Esophagus squamous epithelium (tissue), 5 donors: ENCODE data around the gene IQSEC1. TPM values are rescaled to one million over a fixed set of nuclear protein-coding genes. Genes with fewer than 3 reads are reported as not detected.

Experiments
- DNase-seq: peaks from one replicate; lab custom pipeline; 2025; lab: John Stamatoyannopoulos, UW
- H3K27ac ChIP-seq, 4 donors: fragments of 200-600 bp; sonication (generic); one replicate each; pipeline ENCODE4 v1.5.1; 2016 to 2019; ENCODE audit warnings: mild to moderate bottlenecking in 1 of 4
- H3K27me3 ChIP-seq, 4 donors: fragments of 200-600 bp; sonication (generic); 1 replicate in 3 of 4; 2 replicates in 1 of 4; pipeline versions ENCODE4 v1.5.1 to v1.6.0; 2017 to 2021; ENCODE audit warnings: antibody characterized with exemption in 1 of 4
- H3K36me3 ChIP-seq, 3 donors: fragments of 200-600 bp; sonication (generic); one replicate each; pipeline ENCODE4 v1.5.1; 2016 to 2019
- H3K4me1 ChIP-seq, 3 donors: fragments of 200-600 bp; sonication (generic); one replicate each; pipeline ENCODE4 v1.5.1; 2017 to 2019
- H3K4me3 ChIP-seq, 4 donors: fragments of 200-600 bp; sonication (generic); 1 replicate in 3 of 4; 2 replicates in 1 of 4; pipeline ENCODE4 v1.5.1; 2016 to 2019; ENCODE audit warnings: mild to moderate bottlenecking in 2 of 4, moderate library complexity in 1 of 4
- H3K9me3 ChIP-seq, 3 donors: fragments of 200-600 bp; sonication (generic); one replicate each; pipeline ENCODE4 v1.5.1; 2016 to 2019
- POLR2A ChIP-seq, 4 donors: fragments of 450-650 bp; IDR thresholded peaks; one replicate each; pipeline ENCODE4 v1.6.1; 2017; ENCODE audit warnings: antibody characterized with exemption in 4 of 4, mild to moderate bottlenecking in 4 of 4, moderate library complexity in 3 of 4
- WGBS, 2 donors: methylation state at CpG; one replicate each; pipeline ENCODE4 v1.1.5; 2018; 5-methylcytosine and 5-hydroxymethylcytosine counted together
- intact Hi-C: fragments of 100-400 bp; cut with DNase I; formaldehyde crosslinking; loops from one replicate; pipeline ENCODE4 v1.15.0; 2022
- total RNA-seq, 4 donors: library from RNA; depleted of rRNA; stranded (reverse); fragments of >200 nt; gene quantifications; one replicate each; pipeline ENCODE4 v1.1.0, GENCODE V29; 2016
- TF ChIP-seq, protein P1 (sequence below), 6 experiments: fragments of 450-650 bp in 4 of 6; fragments of 200-600 bp in 2 of 6; sonication (generic) in 2 of 6; IDR thresholded peaks; one replicate each; pipeline ENCODE4 v1.5.1; 2016 to 2019; ENCODE audit warnings: antibody characterized with exemption in 6 of 6, mild to moderate bottlenecking in 4 of 6, moderate library complexity in 4 of 6
- donor health status: DM: yes; HTN: yes; CAD: no.

IQSEC1 gene
- total RNA-seq, 4 donors from 2014 or later = 7.3 to 27.1 (median 10.7) TPM

DNA sequence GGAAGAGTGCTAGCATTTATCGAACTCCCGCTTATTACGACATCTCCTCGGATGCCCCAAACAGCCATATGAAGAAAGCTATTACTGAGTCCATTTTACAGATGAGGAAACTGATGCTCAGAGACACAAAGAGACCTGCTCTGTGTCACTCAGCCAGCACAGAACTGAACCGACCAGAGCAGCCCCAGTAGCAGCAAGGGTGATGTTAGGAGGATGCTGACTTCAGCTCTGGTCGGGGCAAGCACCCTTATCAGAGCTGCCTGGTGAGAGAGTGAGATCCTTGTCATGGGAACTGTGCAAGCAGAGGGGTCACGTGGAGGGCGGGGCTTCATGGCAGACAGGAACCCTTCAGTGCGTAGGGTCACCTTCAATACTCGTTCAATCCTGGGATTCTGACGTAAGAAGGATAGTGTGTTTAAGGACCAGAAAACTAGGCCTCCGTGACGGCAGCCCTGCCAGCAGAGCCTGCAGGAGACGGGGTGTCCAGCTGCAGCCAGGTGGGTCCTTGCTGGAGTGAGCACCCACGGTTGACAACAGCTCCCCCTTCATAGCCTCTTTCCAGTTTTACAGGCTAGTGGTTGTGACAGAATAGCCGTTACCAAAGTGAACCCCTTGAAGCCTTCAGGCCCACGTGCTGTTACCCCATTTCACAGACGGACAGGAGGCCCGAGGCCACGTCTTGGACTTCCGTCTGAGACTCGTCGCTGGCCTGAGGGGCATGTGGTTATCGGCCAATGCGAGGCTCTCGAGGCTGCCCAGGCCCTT lies 12.0 kb upstream of the IQSEC1 start:
- 86% methylated on average over 17 to 21 of the region's 26 CpGs for WGBS, 2 donors
- Histone ChIP-seq H3K27ac (no peak overlapping the region), H3K4me1 (no peaks in the 10 kb centered on the region), H3K36me3 (no peaks in the 10 kb centered on the region), H3K9me3 (no peaks in the 10 kb centered on the region), H3K4me3 (no peak overlapping the region), H3K27me3 (no peaks in the 10 kb centered on the region)
- TF ChIP-seq, protein P1, sequence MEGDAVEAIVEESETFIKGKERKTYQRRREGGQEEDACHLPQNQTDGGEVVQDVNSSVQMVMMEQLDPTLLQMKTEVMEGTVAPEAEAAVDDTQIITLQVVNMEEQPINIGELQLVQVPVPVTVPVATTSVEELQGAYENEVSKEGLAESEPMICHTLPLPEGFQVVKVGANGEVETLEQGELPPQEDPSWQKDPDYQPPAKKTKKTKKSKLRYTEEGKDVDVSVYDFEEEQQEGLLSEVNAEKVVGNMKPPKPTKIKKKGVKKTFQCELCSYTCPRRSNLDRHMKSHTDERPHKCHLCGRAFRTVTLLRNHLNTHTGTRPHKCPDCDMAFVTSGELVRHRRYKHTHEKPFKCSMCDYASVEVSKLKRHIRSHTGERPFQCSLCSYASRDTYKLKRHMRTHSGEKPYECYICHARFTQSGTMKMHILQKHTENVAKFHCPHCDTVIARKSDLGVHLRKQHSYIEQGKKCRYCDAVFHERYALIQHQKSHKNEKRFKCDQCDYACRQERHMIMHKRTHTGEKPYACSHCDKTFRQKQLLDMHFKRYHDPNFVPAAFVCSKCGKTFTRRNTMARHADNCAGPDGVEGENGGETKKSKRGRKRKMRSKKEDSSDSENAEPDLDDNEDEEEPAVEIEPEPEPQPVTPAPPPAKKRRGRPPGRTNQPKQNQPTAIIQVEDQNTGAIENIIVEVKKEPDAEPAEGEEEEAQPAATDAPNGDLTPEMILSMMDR (IDR thresholded peaks at IDR 0.05) = no peak
- no peak for TF ChIP-seq POLR2A (IDR thresholded peaks at IDR 0.05)
- DNase-seq = no peak
- intact Hi-C loops = no loop called here

DNA sequence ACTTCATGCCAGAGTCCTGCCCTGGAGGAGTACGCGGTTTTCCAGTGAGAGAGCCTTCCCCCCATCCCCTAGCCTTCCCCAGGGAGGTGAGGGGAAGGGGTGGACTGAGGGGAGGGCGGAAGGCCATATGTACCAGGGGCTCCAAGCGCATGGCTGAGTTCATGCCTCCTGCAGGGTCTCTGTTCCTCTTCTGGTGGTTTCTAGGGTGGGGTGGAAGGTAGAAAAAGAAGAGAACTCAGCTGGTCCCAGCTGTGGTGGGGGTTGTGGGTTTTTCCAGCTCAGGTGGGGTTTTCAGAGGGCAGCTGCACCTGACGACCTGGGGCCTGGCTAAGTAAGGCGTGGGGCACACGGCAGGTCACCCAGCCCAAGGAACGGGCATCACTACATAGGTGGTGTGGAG lies 10.7 kb upstream of the IQSEC1 start:
- intact Hi-C loops = no loop called here
- Histone ChIP-seq H3K4me1 (peaks cover 0 to 6% (median 0%) of the 10 kb centered on the region in 3 donors), H3K27me3 (no peaks in the 10 kb centered on the region), H3K4me3 (no peak overlapping the region), H3K27ac (no peak overlapping the region), H3K9me3 (no peaks in the 10 kb centered on the region), H3K36me3 (no peaks in the 10 kb centered on the region)
- TF ChIP-seq POLR2A (IDR thresholded peaks at IDR 0.05) = no peak
- TF ChIP-seq, protein P1 (IDR thresholded peaks at IDR 0.05) = no peak
- 73 to 74% methylated on average over 5 to 7 of the region's 8 CpGs for WGBS, 2 donors
- no peak for DNase-seq

DNA sequence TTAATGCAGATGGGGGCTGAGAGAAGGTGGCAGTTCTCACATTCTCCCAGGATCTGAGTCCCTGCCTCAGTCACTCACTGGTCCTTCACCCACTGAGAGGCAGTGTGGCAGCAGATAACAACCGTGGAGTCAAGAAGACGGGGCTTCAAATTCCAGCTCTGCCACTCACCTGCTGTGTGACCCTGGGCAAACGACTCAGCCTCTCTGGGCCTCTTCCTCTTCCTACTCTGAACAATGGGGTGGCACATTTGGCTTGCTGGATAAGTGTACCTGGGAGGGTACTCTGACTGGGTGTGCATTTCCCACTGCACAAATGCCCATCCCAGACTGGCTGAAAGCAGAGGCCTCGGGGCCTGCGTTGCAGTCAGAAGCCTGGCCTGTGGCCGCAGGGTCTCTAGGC lies 10.0 kb upstream of the IQSEC1 start:
- intact Hi-C loops = no loop called here
- WGBS, 2 donors = 72 to 80% methylated on average over 1 to 3 of the region's 6 CpGs
- no peak for TF ChIP-seq POLR2A (IDR thresholded peaks at IDR 0.05)
- TF ChIP-seq, protein P1 (IDR thresholded peaks at IDR 0.05) = no peak

DNA sequence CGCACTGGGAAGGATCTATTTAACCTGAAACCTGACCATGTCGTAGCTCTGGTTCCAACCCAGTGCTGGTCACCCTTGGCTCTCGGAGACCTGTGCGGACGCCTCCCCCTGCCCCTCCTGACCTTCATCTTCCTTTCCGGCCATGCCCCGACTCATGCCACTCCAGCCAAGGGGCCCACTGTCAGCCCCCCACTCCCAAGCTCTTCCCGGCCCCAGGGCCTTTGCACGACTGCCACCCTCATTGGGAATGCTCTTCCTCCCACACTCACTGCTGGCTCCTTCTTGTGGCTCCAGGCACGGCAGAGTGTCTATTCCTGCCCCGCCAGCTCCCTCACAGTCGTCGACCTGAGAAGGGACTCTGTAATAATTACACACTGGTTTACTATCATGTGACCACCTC lies 9.4 kb upstream of the IQSEC1 start:
- DNase-seq = no peak
- WGBS, 2 donors = 84 to 91% methylated on average over 8 to 13 of the region's 13 CpGs
- Histone ChIP-seq H3K9me3 (no peaks in the 10 kb centered on the region), H3K4me3 (no peak overlapping the region), H3K4me1 (peaks cover 5 to 18% (median 8%) of the 10 kb centered on the region in 3 donors), H3K27me3 (peaks cover 0 to 9% (median 0%) of the 10 kb centered on the region in 4 donors), H3K36me3 (no peaks in the 10 kb centered on the region), H3K27ac (no peak overlapping the region)
- intact Hi-C loops = no loop called here
- no peak for TF ChIP-seq POLR2A (IDR thresholded peaks at IDR 0.05)
- TF ChIP-seq, protein P1 (IDR thresholded peaks at IDR 0.05) = no peak

More for the DNA sequence above, 10.0 kb upstream of the IQSEC1 start:
- Histone ChIP-seq H3K4me1 (peaks cover 0 to 12% (median 4%) of the 10 kb centered on the region in 3 donors), H3K36me3 (no peaks in the 10 kb centered on the region), H3K27ac (no peak overlapping the region), H3K27me3 (peaks cover 0 to 5% (median 0%) of the 10 kb centered on the region in 4 donors), H3K9me3 (no peaks in the 10 kb centered on the region), H3K4me3 (no peak overlapping the region)
- no peak for DNase-seq

DNA sequence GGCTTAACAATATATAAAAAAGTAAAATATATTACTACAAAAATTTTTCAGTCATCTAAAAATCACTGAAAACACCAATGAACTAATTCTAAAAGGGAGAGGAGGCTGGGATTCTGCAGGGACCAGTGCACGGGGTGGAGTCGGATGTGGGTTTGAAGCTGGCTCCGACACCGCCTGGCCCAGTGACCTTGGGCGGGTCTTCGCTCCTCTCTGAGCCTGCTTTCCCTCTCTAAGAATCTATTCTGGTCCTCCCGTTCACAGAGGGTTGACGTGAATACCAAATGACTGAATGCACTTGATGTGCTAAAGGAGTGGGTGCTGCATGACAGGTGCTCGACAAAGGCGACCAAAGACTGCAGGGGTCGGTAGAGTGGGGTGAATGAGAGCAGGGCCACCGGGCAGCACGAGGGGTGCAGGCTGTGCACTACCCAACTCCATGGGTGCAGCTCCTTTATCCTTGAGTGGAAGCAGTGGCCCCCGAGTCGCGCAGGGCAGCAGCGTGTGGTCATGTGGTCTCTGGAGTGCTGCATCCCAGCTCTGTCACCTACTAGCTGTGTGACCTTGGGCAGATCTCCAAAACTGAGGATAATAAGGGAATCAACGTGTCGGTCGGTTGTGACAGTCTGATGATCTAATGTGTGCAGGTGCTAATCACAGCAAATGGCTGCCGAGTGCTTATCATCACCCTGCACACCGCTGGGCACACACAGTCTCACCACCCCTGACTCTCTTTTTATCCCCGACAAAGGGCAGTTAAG lies 8.6 kb upstream of the IQSEC1 start:
- peaks cover 0 to 18% (median 0%) of the 10 kb centered on the region in 4 donors for H3K27me3 ChIP-seq
- H3K9me3 ChIP-seq = no peaks in the 10 kb centered on the region
- WGBS, 2 donors = 81 to 83% methylated on average over 19 to 22 of the region's 23 CpGs
- TF ChIP-seq, protein P1 (IDR thresholded peaks at IDR 0.05) = no peak
- TF ChIP-seq POLR2A (IDR thresholded peaks at IDR 0.05) = no peak
- intact Hi-C loops = no loop called here
- H3K27ac ChIP-seq = no peak overlapping the region
- DNase-seq = no peak
- H3K4me1 ChIP-seq = peaks cover 8 to 24% (median 9%) of the 10 kb centered on the region in 3 donors
- no peaks in the 10 kb centered on the region for H3K36me3 ChIP-seq
- no peak overlapping the region for H3K4me3 ChIP-seq
